NB4 (cell line): Measurements from ENCODE around the gene UBE2K.

Experiments
- CTCF ChIP-seq: IDR thresholded peaks from one replicate; pipeline ENCODE4 v1.5.1; 2012; ENCODE audit warnings: low read depth, low read length
- MAX ChIP-seq: IDR thresholded peaks from 2 replicates; pipeline ENCODE4 v1.6.1; 2011; ENCODE audit warnings: low read depth, low read length
- MYC ChIP-seq: IDR thresholded peaks from 2 replicates; pipeline ENCODE4 v1.6.1; 2011; ENCODE audit warnings: low read depth, low read length
- POLR2A ChIP-seq: IDR thresholded peaks from 2 replicates; pipeline ENCODE4 v1.6.1; 2011; ENCODE audit warnings: mild to moderate bottlenecking; ENCODE audit not compliant: insufficient read length; ENCODE audit errors: extremely low read depth

- no peak for TF ChIP-seq CTCF
- TF ChIP-seq POLR2A, result no peak
- TF ChIP-seq MYC, result no peak
- no peak for TF ChIP-seq MAX
Measured at GRCh38 chr4:39706334-39706733, 8.4 kb downstream of the UBE2K start.
